ENCODE data around the gene PID1.

DNA sequence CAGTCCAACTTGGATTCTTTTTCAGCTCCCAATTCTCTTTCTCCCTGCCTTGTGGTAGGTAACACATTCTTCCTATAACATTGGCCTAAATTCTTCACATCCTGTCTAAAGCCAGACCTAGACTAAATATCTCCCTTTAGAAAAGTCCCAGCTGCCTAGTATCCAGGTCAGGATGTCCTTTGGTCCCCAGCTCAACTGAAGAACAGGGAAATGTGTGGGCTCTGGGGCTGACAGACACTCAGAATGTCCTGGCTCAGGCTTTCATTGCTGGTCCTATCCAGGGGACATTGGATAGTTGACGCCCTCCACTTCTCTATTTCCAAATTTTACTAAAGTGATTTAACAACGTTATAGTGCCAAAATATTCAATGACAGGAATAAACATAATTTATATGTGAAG is 219.3 kb downstream of the PID1 start:
- TF ChIP-seq POLR2A (IDR thresholded peaks at IDR 0.05; ENCODE audit: extremely low read depth, insufficient read length) (no peak), CTCF (IDR thresholded peaks at IDR 0.05; ENCODE audit: low read depth, low read length) (no peak)

Data from NB4 (cell line).